GM21515 (cell line): ENCODE measurements around the gene QDPR.
"Not testable (repeated sequence)": the region's sequence is repeated elsewhere in the genome, so short reads cannot be mapped to it uniquely, and the experiment has no call there.

Experiments used
- ATAC-seq: cut with Tn5 transposase; IDR thresholded peaks from one replicate; pipeline ENCODE4 v1.9.1; 2021; ENCODE audit not compliant: unreplicated experiment

QDPR gene

DNA sequence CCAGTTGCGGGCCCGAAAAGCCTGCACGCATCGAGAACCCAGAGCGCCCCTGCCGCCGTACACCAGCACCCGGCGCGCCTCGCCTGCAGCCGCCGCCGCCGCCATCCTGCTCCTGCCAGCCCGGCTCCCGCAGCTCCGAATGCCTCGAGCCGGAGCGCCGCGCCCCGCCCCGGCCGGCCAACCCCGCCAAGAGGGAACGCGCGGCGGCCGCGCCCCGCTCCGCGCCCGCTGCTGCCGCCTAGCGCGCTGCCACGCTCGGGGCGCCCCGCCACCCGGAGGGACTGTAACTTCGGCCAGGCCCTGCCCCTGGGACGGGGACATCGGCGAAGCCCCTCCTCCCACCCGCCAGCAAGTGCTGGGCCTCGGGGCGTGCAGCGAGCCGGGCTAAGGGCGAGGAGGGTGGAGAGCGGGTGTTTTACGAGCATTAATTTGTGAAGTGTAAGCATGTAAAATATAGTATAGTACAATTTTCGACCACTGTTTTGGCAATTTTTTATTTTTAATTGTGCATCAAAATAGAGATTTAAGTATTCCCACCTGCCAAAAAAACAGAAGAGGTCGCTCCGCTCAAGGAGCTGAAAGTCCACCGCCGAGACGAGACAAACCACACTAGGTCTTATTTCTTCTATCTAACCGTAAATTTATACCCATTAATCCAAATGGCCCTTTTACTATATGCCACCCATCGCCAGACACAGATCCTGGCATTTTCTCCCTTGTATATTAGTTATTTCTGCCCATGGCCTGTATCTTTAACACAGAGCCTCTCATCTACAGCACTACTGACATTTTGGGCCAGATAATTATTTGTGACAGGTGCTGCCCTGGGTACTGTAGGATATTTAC, at the start of gene QDPR:
QDPR (minus strand) TSS at position 141 of the 846 bp plus-strand sequence; CDS start at position 105, 36 bp downstream.
- ATAC-seq = peak; percentile 95

GRCh38 chr4:17561195-17561909, 49.5 kb upstream of the QDPR start:
- no peak for ATAC-seq

- ATAC-seq = no peak
These were observed 48.3 kb upstream of the QDPR start for GRCh38 chr4:17560065-17560673.

- ATAC-seq = no peak
These were observed 47.8 kb upstream of the QDPR start for GRCh38 chr4:17559709-17560048.

GRCh38 chr4:17558941-17559708, 47.2 kb upstream of the QDPR start:
- ATAC-seq = no peak

- ATAC-seq = no peak
These were observed 46.0 kb upstream of the QDPR start for GRCh38 chr4:17557880-17558279.

- no peak for ATAC-seq
These were observed 44.6 kb upstream of the QDPR start for GRCh38 chr4:17556498-17556897.

DNA sequence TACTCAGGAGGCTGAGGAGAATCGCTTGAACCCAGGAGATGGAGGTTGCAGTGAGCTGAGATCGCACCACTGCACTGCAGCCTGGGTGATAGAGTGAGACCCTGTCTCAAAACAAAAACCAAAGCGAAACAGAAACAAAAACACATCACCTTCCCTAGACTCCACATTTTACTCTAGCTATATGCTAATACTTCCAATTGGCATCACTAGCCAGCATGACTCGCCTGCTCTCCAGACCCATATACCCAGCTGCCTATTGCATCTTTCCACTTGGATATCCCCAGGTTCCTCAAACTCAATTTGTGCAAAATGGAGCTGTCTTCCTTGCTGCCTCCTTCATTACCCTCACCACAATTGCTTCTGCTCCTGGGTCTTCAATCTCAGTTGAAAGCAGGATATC, 42.7 kb upstream of the QDPR start:
- no peak for ATAC-seq

GRCh38 chr4:17552427-17552826, 40.5 kb upstream of the QDPR start:
- ATAC-seq = no peak

GRCh38 chr4:17550549-17550948, 38.7 kb upstream of the QDPR start:
- ATAC-seq = no peak

DNA sequence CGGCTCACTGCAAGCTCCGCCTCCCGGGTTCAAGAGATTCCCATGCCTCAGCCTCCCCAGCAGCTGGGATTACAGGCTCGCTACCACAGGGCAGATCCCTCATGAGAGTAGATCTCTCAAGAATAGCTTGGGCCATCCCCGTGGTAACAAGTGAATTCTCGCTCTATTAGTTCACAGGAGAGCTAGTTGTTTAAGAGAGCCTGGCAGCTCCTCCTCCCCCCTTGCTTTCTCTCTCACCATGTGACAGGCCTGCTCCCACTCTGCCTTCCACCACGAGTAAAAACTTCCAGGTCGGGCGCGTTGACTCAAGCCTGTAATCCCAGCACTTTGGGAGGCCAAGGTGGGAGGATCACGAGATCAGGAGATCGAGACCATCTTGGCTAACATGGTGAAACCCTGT, 34.8 kb upstream of the QDPR start:
- no peak for ATAC-seq

DNA sequence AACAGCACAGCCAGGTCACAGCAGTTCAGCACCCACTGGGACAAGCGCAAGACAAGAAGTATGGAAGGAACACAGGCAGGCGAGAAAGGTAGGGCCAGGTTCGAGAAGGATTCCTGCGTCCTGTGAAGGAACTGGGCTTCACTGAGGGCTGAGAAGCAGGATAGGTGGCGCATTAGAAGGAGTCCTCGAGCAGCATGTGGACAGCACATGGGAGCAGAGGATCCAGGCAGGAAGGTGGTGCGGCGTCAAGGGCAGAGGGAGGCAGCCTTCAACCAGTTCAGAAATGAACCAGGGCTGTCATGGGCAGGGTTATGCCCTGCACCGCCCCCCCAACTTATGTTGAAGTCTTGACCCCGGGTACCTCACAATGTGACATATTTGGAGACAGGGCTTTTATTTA, 34.3 kb upstream of the QDPR start:
- no peak for ATAC-seq

GRCh38 chr4:17545374-17546140, 33.7 kb upstream of the QDPR start:
- ATAC-seq = no peak

- no peak for ATAC-seq
These were observed 32.9 kb upstream of the QDPR start for GRCh38 chr4:17544831-17545234.

GRCh38 chr4:17544205-17544604, 32.3 kb upstream of the QDPR start:
- no peak for ATAC-seq

DNA sequence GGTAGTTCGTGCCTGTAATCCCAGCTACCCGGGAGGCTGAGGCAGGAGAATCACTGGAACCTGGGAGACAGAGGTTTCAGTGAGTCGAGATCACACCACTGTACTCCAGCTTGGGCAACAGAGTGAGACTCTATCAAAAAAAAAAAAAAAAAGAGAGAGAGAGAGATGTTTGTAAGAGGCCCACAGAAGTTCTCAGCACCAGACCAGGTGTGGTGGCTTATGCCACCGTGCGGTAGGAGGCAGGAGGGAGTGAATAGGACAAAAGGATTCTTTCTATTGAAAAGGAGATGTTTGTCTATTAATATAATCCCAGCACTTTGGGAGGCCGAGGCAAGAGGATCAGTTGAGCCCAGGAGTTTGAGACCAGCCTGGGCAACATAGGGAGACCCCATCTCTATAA, 25.2 kb upstream of the QDPR start:
- not testable (repeated sequence) for ATAC-seq

DNA sequence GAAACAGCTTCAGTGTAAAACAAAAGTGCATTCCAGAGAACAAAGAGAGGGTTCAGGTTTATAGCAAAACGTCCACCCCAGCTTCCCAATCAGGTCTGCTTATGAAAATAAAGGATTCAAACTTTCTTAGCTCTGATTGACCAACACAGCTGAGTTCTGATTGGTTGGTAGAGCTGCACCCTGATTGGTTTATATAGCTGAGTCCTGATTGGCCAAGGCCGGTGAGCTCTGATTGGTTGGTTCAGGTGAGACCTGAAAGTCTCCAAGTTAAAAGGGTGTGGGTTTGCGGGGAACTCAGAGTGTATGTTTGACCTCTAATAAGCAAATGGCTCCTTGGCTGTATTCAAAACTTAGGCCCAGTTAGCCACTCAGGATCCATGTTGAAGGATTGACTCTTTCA, 24.0 kb upstream of the QDPR start:
- ATAC-seq = no peak

DNA sequence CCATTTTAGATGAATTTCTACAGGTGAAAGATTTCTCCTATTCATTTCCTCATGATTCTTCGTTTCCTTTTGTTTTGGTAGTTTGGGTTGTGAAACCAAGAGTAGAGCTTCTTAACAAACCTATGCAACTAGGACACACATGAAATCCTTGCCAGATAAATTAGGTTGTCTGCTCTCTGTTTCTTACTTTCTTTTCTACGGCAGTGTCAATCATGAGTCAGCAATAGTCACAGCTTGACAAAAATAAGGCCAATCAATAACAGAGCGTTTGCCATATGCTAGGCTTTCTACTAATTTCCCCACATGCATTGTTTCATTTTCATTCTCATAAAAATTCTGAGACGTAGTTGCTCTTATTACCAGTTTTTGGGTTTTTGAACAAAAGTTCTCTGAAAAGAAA, 23.4 kb upstream of the QDPR start:
- ATAC-seq = no peak

- no peak for ATAC-seq
These were observed 22.8 kb upstream of the QDPR start for GRCh38 chr4:17534705-17535104.

GRCh38 chr4:17531538-17532285, 19.8 kb upstream of the QDPR start:
- no peak for ATAC-seq
